HepG2 (cell line): Measurements from ENCODE around the gene ACYP2. TPM values are rescaled to one million over a fixed set of nuclear protein-coding genes. Genes with fewer than 3 reads are reported as not detected.

Source experiments
- ATAC-seq: fragments of 200-7000 bp; cut with Tn5 transposase; 3 replicates; pipeline ENCODE4 v1.9.1; 2020; ENCODE audit warnings: mild to moderate bottlenecking, moderate library complexity
- BruUV-seq: library from RNA; stranded (reverse); fragments of 400-500 nt; replicated peaks from 2 replicates; lab custom pipeline; 2021; lab: Mats Ljungman, UMichigan
- CTCF ChIA-PET: fragments of 300-600 bp; formaldehyde crosslinking; extraction: SDS; loops from one replicate; lab custom pipeline; 2021; ENCODE audit warnings: low total read pairs, inconsistent platforms, low intra/inter-chr PET ratio; lab: Yijun Ruan, JAX
- POLR2A ChIA-PET: fragments of 350-600 bp; sonication (Branson Sonifier 250); formaldehyde crosslinking; loops from one replicate; lab custom pipeline; 2020; ENCODE audit warnings: antibody characterized with exemption, inconsistent platforms; lab: Yijun Ruan, JAX
- DNase-seq: peaks from one replicate; pipeline ENCODE4 v3.0.0-alpha.2; 2015; ENCODE audit warnings: low spot score
- FAIRE-seq: peaks from 3 replicates; lab custom pipeline; 2011; peaks lifted over from hg19 to GRCh38; lab: Jason Lieb, UNC
- H2AFZ ChIP-seq: one replicate; pipeline ENCODE4 v1.6.1; 2011; ENCODE audit warnings: low read length, inconsistent platforms
- H3K27ac ChIP-seq: fragments of 300-600 bp; 3 replicates; pipeline ENCODE4 v1.8.0; 2011; ENCODE audit warnings: mixed run types, mild to moderate bottlenecking, mixed read lengths, low read length, inconsistent platforms; ENCODE audit not compliant: insufficient read depth; ENCODE audit errors: extremely low read length
- H3K27me3 ChIP-seq, 2 experiments: fragments of 200-600 bp in 1 of 2; 2 replicates in 1 of 2; 3 replicates in 1 of 2; pipeline versions ENCODE4 v1.6.0 to v1.8.0; 2011; ENCODE audit warnings: low read length in 2 of 2, mild to moderate bottlenecking in 2 of 2, moderate library complexity in 2 of 2, inconsistent platforms in 1 of 2; ENCODE audit not compliant: insufficient read depth in 2 of 2, control insufficient read depth in 1 of 2
- H3K36me3 ChIP-seq, 2 experiments: fragments of 200-600 bp in 1 of 2; replicated peaks in 1 of 2; 2 replicates in 1 of 2; 3 replicates in 1 of 2; pipeline versions ENCODE4 v1.5.1 to v1.8.0; 2011; ENCODE audit warnings: low read length in 2 of 2, inconsistent platforms in 1 of 2; ENCODE audit not compliant: insufficient read depth in 2 of 2, control insufficient read depth in 1 of 2
- H3K4me1 ChIP-seq: 2 replicates; pipeline ENCODE4 v1.5.1; 2012; ENCODE audit warnings: low read length, inconsistent platforms; ENCODE audit not compliant: insufficient read depth
- H3K4me2 ChIP-seq: 2 replicates; pipeline ENCODE4 v1.6.0; 2011; ENCODE audit warnings: low read depth, low read length, inconsistent platforms
- H3K4me3 ChIP-seq, 3 experiments: fragments of 200-600 bp in 1 of 3; sonication (generic), shearing (Covaris generic) in 1 of 3; replicated peaks in 1 of 3; 2 replicates each; pipeline ENCODE4 v1.5.1; 2011 to 2016; ENCODE audit warnings: low read length in 3 of 3, inconsistent platforms in 2 of 3, low read depth in 2 of 3, mild to moderate bottlenecking in 2 of 3, control low read depth in 1 of 3, mixed read lengths in 1 of 3; ENCODE audit not compliant: insufficient read depth in 1 of 3
- H3K79me2 ChIP-seq: one replicate; pipeline ENCODE4 v1.6.1; 2011; ENCODE audit warnings: low read length, inconsistent platforms; ENCODE audit not compliant: insufficient read depth
- H3K9ac ChIP-seq: 2 replicates; pipeline ENCODE4 v1.6.0; 2011; ENCODE audit warnings: mild to moderate bottlenecking, low read depth, low read length, inconsistent platforms; ENCODE audit not compliant: insufficient read depth
- H3K9me3 ChIP-seq: 2 replicates; pipeline ENCODE4 v1.5.1; 2012; ENCODE audit warnings: mild to moderate bottlenecking, low read length
- H4K20me1 ChIP-seq: 2 replicates; pipeline ENCODE4 v1.6.0; 2011; ENCODE audit warnings: inconsistent platforms, mild to moderate bottlenecking, low read length, moderate library complexity; ENCODE audit not compliant: insufficient read depth
- ARNT ChIP-seq: fragments of 450-650 bp; IDR thresholded peaks from 2 replicates; pipeline ENCODE4 v1.6.1; 2017
- KLF16 ChIP-seq, 2 experiments: sonication (generic) in 1 of 2; formaldehyde crosslinking in 1 of 2; IDR thresholded peaks; 2 replicates each; pipeline versions ENCODE4 v1.6.1 to v1.8.0; 2016 to 2023; ENCODE audit warnings: missing genetic modification reagents in 2 of 2, missing compliant biosample characterization in 1 of 2
- NAIF1 ChIP-seq: sonication (generic); formaldehyde crosslinking; IDR thresholded peaks from 2 replicates; pipeline ENCODE4 v1.5.0; 2020; ENCODE audit warnings: mild to moderate bottlenecking, missing genetic modification reagents, borderline replicate concordance
- NFKBIZ ChIP-seq: IDR thresholded peaks from 2 replicates; pipeline ENCODE4 v1.6.1; 2018; ENCODE audit warnings: missing genetic modification reagents, missing compliant biosample characterization
- NR2F2 ChIP-seq: IDR thresholded peaks from 2 replicates; pipeline ENCODE4 v1.6.1; 2012; ENCODE audit warnings: low read depth, inconsistent platforms, borderline replicate concordance
- THAP11 ChIP-seq: IDR thresholded peaks from 2 replicates; pipeline ENCODE4 v1.6.1; 2016; ENCODE audit warnings: missing biosample characterization, missing genetic modification reagents
- ZNF264 ChIP-seq: sonication (generic); formaldehyde crosslinking; IDR thresholded peaks from 2 replicates; pipeline ENCODE4 v1.4.0; 2020; ENCODE audit warnings: missing genetic modification reagents
- ZNF275 ChIP-seq: sonication (generic); formaldehyde crosslinking; IDR thresholded peaks from 2 replicates; pipeline ENCODE4 v1.8.0; 2022; ENCODE audit warnings: missing genetic modification reagents, mild to moderate bottlenecking, inconsistent platforms, borderline replicate concordance
- ZNF530 ChIP-seq: sonication (generic); formaldehyde crosslinking; IDR thresholded peaks from 2 replicates; pipeline ENCODE4 v1.5.0; 2020; ENCODE audit warnings: low read depth, mild to moderate bottlenecking, missing genetic modification reagents
- ZNF562 ChIP-seq: sonication (generic); formaldehyde crosslinking; IDR thresholded peaks from 2 replicates; pipeline ENCODE4 v1.8.0; 2022; ENCODE audit warnings: missing genetic modification reagents, borderline replicate concordance
- WGBS: methylation state at CpG from one replicate; pipeline ENCODE4 v1.1.6; 2017; ENCODE audit warnings: low lambda C conversion rate; 5-methylcytosine and 5-hydroxymethylcytosine counted together
- in situ Hi-C: cut with HindIII; loops from 2 replicates; pipeline ENCODE4 v1.10.0; 2017; ENCODE audit warnings: low pct_unique_long_range_greater_than_20kb; ENCODE audit not compliant: extremely low pct_ligation_motif_present
- intact Hi-C: fragments of 100-400 bp; cut with micrococcal nuclease; formaldehyde crosslinking; loops from one replicate; pipeline ENCODE4 v1.10.0; 2022; ENCODE audit not compliant: unreplicated experiment
- polyA plus RNA-seq, 8 experiments: library from polyadenylated mRNA; depleted of rRNA in 3 of 8; stranded (reverse) in 7 of 8; unstranded in 1 of 8; fragments of >200 nt; fragmentation: Illumina TruSeq in 4 of 8; extraction: Trizol in 4 of 8; gene quantifications; 2 replicates each; pipeline versions ENCODE4 v1.2.1 to v1.2.3, GENCODE V29; 2011 to 2016; ENCODE audit warnings: low read depth in 4 of 8, missing spikeins in 1 of 8, mixed read lengths in 1 of 8; ENCODE audit not compliant: insufficient read depth in 1 of 8
- total RNA-seq, 5 experiments: library from RNA; depleted of rRNA; stranded (reverse); fragments of >200 nt; fragmentation: Illumina TruSeq; extraction: Trizol; gene quantifications; 2 replicates each; pipeline ENCODE4 v1.2.3, GENCODE V29; 2016; ENCODE audit warnings: low read depth in 1 of 5
- TF ChIP-seq, protein P1 (sequence below): sonication (generic); formaldehyde crosslinking; IDR thresholded peaks from 2 replicates; pipeline ENCODE4 v1.8.0; 2022; ENCODE audit warnings: mild to moderate bottlenecking, missing genetic modification reagents
- TF ChIP-seq, protein P2 (sequence below): sonication (generic); formaldehyde crosslinking; IDR thresholded peaks from 2 replicates; pipeline ENCODE4 v1.5.0; 2020; ENCODE audit warnings: missing genetic modification reagents
- TF ChIP-seq, protein P3 (sequence below): sonication (generic); formaldehyde crosslinking; IDR thresholded peaks from 2 replicates; pipeline ENCODE4 v1.4.0; 2020; ENCODE audit warnings: missing genetic modification reagents, low read depth, mild to moderate bottlenecking, borderline replicate concordance
- TF ChIP-seq, protein P4 (sequence below): sonication (generic); formaldehyde crosslinking; IDR thresholded peaks from 2 replicates; pipeline ENCODE4 v1.5.0; 2020; ENCODE audit warnings: mild to moderate bottlenecking, missing genetic modification reagents
- TF ChIP-seq, protein P5 (sequence below): sonication (generic); formaldehyde crosslinking; IDR thresholded peaks from 2 replicates; pipeline ENCODE4 v1.5.0; 2020; ENCODE audit warnings: missing genetic modification reagents, mild to moderate bottlenecking, borderline replicate concordance

Gene ACYP2
- total and polyA plus RNA-seq, 2 of the 13 experiments (the other 11 are each of a cell fraction or from before 2014, with no cell fraction given), result 12.3 to 12.7 TPM

- TF ChIP-seq, protein P1, sequence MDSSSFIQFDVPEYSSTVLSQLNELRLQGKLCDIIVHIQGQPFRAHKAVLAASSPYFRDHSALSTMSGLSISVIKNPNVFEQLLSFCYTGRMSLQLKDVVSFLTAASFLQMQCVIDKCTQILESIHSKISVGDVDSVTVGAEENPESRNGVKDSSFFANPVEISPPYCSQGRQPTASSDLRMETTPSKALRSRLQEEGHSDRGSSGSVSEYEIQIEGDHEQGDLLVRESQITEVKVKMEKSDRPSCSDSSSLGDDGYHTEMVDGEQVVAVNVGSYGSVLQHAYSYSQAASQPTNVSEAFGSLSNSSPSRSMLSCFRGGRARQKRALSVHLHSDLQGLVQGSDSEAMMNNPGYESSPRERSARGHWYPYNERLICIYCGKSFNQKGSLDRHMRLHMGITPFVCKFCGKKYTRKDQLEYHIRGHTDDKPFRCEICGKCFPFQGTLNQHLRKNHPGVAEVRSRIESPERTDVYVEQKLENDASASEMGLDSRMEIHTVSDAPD, result 0 out of 2 replicates have a peak, but pooled peaks have one; percentile 28
- no peak for TF ChIP-seq KLF16 (CRISPR knock-in tag; IDR thresholded peaks at IDR 0.05)
These were observed 23.8 kb downstream of the ACYP2 start (continued) for GRCh38 chr2:54139210-54139609.

DNA sequence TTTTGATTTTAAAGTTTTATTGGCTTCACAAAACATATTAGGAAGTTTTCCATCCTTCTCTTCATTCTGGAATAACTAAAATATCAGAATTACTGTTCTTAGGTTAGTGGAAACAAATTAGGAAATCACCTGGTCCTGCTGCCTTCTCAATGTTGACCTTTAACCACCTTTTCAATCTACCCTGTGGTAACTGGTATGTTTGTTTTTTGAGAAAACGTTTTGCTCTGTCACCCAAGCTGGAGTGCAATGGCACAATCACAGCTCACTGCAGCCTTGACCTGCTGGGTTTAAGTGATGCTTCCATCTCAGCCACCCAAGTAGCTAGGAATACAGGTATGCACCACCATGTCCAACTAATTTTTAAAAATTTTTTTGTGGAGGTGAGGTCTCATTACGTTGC lies 28.4 kb downstream of the ACYP2 start:
- intact Hi-C loops (no loop called here), in situ Hi-C loops (no loop called here)
- Histone ChIP-seq H2AFZ (no peak overlapping the region), H3K4me1 (peaks cover 33% of the 10 kb centered on the region), H4K20me1 (no peaks in the 10 kb centered on the region), H3K9ac (no peak overlapping the region), H3K9me3 (no peaks in the 10 kb centered on the region), H3K36me3 (no peaks in the 10 kb centered on the region; a peak in 2 of 5 replicates), H3K79me2 (no peaks in the 10 kb centered on the region), H3K4me2 (0 out of 2 replicates have a peak overlapping the region, but pooled peaks have one; percentile 0), H3K27me3 (no peaks in the 10 kb centered on the region), H3K27ac (peak overlapping the region; percentile 12), H3K4me3 (no peak overlapping the region)
- WGBS, result 35% methylated on average over 2 of the region's 2 CpGs
- ATAC-seq, result peak; percentile 97
- POLR2A ChIA-PET, result no interaction called here
- DNase-seq, result peak; percentile 87
- BruUV-seq, result no TSS peak
- FAIRE-seq, result peak; percentile 87
- CTCF ChIA-PET, result no interaction called here
- TF ChIP-seq ARNT (no peak), ZNF275 (CRISPR knock-in tag) (no peak), THAP11 (CRISPR knock-in tag) (no peak), NAIF1 (CRISPR knock-in tag) (no peak), ZNF264 (CRISPR knock-in tag) (no peak), ZNF562 (CRISPR knock-in tag) (no peak), ZNF530 (CRISPR knock-in tag) (no peak), NFKBIZ (no peak), NR2F2 (peak; percentile 83)
- TF ChIP-seq, protein P2, sequence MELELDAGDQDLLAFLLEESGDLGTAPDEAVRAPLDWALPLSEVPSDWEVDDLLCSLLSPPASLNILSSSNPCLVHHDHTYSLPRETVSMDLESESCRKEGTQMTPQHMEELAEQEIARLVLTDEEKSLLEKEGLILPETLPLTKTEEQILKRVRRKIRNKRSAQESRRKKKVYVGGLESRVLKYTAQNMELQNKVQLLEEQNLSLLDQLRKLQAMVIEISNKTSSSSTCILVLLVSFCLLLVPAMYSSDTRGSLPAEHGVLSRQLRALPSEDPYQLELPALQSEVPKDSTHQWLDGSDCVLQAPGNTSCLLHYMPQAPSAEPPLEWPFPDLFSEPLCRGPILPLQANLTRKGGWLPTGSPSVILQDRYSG (CRISPR knock-in tag), result no peak
- TF ChIP-seq, protein P3, sequence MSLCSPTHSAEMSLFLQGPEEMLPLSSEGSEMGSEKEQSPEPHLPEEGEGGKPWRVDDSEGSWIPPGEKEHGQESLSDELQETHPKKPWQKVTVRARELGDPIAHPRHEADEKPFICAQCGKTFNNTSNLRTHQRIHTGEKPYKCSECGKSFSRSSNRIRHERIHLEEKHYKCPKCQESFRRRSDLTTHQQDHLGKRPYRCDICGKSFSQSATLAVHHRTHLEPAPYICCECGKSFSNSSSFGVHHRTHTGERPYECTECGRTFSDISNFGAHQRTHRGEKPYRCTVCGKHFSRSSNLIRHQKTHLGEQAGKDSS (CRISPR knock-in tag), result no peak
- TF ChIP-seq, protein P4, sequence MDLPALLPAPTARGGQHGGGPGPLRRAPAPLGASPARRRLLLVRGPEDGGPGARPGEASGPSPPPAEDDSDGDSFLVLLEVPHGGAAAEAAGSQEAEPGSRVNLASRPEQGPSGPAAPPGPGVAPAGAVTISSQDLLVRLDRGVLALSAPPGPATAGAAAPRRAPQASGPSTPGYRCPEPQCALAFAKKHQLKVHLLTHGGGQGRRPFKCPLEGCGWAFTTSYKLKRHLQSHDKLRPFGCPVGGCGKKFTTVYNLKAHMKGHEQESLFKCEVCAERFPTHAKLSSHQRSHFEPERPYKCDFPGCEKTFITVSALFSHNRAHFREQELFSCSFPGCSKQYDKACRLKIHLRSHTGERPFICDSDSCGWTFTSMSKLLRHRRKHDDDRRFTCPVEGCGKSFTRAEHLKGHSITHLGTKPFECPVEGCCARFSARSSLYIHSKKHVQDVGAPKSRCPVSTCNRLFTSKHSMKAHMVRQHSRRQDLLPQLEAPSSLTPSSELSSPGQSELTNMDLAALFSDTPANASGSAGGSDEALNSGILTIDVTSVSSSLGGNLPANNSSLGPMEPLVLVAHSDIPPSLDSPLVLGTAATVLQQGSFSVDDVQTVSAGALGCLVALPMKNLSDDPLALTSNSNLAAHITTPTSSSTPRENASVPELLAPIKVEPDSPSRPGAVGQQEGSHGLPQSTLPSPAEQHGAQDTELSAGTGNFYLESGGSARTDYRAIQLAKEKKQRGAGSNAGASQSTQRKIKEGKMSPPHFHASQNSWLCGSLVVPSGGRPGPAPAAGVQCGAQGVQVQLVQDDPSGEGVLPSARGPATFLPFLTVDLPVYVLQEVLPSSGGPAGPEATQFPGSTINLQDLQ (CRISPR knock-in tag), result no peak
- TF ChIP-seq, protein P5, sequence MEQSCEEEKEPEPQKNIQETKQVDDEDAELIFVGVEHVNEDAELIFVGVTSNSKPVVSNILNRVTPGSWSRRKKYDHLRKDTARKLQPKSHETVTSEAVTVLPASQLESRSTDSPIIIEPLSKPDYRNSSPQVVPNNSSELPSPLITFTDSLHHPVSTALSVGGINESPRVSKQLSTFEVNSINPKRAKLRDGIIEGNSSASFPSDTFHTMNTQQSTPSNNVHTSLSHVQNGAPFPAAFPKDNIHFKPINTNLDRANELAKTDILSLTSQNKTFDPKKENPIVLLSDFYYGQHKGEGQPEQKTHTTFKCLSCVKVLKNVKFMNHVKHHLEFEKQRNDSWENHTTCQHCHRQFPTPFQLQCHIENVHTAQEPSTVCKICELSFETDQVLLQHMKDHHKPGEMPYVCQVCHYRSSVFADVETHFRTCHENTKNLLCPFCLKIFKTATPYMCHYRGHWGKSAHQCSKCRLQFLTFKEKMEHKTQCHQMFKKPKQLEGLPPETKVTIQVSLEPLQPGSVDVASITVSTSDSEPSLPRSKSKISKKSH, result no peak
